ENCODE data around the gene B4GALT6.

B4GALT6 gene

DNA sequence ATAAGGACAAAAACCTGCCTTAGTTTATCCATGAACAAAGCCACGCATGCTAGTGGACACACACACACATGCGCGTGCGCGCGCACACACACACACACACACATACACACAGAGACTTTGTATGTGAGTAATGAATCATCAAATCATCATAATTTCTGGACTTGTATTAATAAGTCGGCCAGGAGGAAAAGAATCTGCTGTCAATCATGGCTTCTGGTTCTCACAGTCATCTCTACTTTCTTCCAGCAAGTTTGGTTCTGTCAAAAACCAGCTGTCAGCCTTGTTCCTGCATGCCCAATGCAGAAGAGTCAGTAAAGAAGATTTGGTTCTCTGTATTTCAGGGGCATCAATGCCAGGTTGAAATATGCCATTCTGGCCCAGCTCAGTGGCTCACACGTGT lies 93.8 kb downstream of the B4GALT6 start:
- DNase-seq = no peak

DNA sequence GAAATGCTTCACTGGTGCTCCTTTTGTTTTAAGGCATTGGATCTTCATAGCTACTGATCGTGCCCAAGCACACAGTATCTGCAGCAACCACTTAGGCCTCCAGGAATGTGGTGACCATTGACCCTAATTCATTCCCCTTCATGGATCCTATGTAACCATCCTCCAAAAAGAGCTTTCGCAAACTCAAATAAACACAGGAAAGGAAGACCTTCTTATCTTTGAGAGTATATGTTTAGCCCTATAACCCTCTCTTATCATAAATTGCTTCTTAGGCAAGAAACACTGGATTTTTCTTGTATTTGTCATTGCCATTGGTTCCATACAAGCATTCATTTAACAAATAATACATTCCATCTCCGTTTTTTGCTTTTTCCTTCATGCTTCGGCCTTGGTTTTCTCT lies 96.9 kb downstream of the B4GALT6 start:
- no peak for DNase-seq

DNA sequence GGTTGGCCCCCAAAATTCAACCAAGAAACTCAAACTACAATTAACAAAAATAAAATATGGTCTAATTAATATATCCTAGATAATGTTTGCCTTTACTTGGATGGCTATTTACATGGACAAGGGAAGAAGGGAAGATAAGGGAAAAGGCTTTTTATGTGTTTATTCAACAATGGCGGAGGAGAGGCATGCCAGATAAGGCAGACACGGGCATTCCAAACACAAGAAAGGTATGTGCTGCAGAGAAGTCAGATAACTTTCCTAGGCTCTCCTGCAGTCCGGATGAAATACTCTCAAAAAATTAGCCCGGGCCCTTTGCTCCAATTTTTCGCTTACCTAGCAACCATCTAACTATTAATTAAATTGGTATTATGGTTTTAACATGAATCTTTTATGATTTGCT lies 97.8 kb downstream of the B4GALT6 start:
- DNase-seq = no peak

DNA sequence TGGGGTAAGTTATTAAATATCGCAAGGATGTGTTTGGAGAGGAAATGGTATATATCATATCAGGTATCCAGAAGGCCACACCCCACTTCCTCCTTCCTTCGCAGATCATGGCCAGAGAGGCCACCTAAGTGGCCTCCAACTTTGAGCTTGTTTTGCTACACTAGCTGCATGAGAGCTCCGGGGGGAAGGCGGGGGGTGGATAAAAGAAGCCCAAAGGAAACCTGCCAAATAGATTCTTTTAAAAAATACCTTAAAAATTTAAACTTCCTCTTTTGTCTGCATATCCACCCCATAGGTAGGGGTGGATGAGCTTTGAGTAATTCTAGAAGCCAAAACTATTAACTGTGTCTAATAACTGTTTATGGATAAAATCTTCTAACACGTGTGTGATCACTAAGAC lies 98.4 kb downstream of the B4GALT6 start:
- DNase-seq = no peak

GRCh38 chr18:31583185-31583854 lies 101.1 kb downstream of the B4GALT6 start:
- no peak for DNase-seq

DNA sequence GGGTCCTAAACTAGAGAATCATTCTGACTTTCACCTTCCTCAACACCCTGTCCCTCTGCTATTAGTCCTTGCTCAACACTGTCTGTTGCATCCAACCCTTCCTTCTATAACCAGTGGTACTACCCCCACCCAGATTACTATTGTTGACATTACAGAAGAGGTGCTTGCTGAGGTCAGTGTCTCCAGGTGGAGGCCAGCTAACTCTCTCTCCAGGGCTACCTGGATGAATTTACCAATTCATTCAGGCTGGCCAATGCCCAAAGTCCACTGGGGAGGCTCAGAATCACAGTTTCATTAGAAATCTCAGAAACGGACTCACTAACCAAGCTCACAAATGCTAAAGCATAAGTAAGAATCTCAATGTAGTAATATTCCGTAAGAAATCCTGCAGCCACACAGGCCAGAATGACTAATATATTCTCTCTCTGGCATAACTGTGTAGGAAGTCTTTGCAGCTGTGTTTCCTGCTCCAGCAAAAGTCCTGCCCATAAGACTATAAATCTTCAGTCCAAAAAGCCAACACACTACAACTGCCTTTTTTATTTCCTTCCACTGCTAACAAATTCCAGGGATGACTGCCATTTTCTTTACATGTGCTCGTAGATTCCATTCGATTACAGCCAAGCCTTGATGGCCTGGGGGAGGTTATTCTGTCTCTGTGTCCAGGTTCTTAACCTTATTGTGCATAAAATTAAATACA lies 102.7 kb downstream of the B4GALT6 start:
- DNase-seq = no peak

GRCh38 chr18:31579375-31579774 lies 105.0 kb downstream of the B4GALT6 start:
- DNase-seq = no peak

- DNase-seq = no peak
Measured at GRCh38 chr18:31578126-31578525, 106.3 kb downstream of the B4GALT6 start.

DNA sequence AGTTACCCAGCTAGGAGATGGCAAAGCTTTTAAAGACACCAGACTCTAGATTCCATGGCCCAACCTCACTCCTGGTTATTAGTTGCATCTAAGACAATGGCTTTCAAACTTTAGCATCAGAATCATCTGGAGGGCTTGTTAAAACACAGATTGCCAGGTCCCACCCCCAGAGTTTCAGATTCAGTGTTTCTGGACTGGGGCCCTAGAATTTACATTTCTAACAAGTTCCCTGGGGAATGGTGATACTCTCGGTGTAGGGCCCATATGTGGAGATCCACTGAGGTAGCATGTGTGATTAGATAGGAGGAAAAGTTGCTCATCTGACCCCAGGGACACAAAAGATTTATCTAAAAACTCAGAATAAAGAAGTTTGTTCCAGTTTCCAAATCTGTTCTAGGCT lies 107.2 kb downstream of the B4GALT6 start:
- DNase-seq = no peak

GRCh38 chr18:31576670-31577069 lies 107.7 kb downstream of the B4GALT6 start:
- no peak for DNase-seq

- DNase-seq = no peak
Measured at GRCh38 chr18:31575515-31576257, 108.7 kb downstream of the B4GALT6 start.

DNA sequence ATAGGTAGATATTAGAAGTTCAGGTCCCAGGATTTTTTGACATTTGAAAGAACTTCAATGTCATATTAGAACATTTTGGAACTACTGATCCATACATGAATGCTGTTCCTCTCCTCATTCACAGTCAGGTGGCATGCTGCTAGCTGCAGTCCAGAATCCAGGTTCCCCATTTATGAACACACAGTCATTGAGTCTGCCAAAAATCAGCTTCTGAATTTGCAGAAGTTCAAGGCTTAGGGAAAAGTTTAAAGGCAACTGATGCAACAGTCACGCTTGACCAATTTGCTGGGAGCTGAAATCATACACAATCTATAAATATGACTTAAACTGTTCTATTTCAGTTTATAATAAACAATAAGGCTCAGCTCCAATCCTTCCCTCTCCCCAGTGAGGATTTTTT lies 110.0 kb downstream of the B4GALT6 start:
- no peak for DNase-seq
